22Rv1 (cell line): ENCODE measurements around the gene YBX2.

ENCODE experiments used
- H3K27ac ChIP-seq: fragments of 450-650 bp; 2 replicates; pipeline ENCODE4 v1.5.1; 2017
- CTCF ChIP-seq: fragments of 450-650 bp; IDR thresholded peaks from 2 replicates; pipeline ENCODE4 v1.5.1; 2017; ENCODE audit warnings: mild to moderate bottlenecking
- ZFX ChIP-seq: fragments of 450-650 bp; IDR thresholded peaks from 2 replicates; pipeline ENCODE4 v1.6.1; 2017; ENCODE audit warnings: antibody characterized with exemption, borderline replicate concordance

Gene YBX2

DNA sequence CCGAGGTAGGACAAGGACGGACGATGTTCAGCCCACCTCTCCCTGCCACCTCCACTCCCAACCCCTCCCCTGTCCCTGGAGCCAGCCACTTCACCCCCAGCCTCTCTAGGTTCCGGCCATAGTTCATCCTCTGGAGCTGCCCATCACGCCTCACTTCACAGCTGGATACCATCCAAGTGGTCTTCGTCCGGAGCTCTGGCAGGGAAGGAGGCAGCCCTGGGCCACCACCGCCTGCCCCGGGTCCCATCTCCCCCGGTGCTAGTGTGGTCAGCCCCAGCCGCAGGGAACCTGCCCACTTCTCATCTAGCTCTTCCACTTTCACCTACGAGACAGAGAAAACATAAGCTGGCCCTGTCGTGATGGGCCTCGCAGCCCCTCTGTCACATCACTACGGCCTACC lies 27.0 kb upstream of the YBX2 start:
- no peak overlapping the region for H3K27ac ChIP-seq
- TF ChIP-seq ZFX (no peak), CTCF (no peak)

- no peak for TF ChIP-seq CTCF
- TF ChIP-seq ZFX, result no peak
- peak overlapping the region; percentile 99; the same call in 1 of the 2 replicates for H3K27ac ChIP-seq
These were observed 23.9 kb upstream of the YBX2 start for GRCh38 chr17:7318121-7318860.

- TF ChIP-seq CTCF (no peak), ZFX (no peak)
- H3K27ac ChIP-seq, result peak overlapping the region; percentile 99
These were observed 22.8 kb upstream of the YBX2 start for GRCh38 chr17:7317161-7317803.

- H3K27ac ChIP-seq, result peak overlapping the region; percentile 99
- no peak for TF ChIP-seq ZFX
- TF ChIP-seq CTCF, result no peak
These were observed 21.3 kb upstream of the YBX2 start for GRCh38 chr17:7315570-7316235.

GRCh38 chr17:7314719-7315569 lies 20.5 kb upstream of the YBX2 start, which contains the start of gene GPS2:
Gene GPS2 (minus strand): TSS chr17:7315360. CDS start chr17:7315052, 308 bp downstream.
- H3K27ac ChIP-seq, result peak within 1 kb of the TSS; percentile 99

More at GRCh38 chr17:7314719-7315569, 20.5 kb upstream of the YBX2 start, which contains the start of gene GPS2:
- TF ChIP-seq CTCF (no peak), ZFX (no peak)
